Nephron (organoid): Measurements from ENCODE around the gene DEPDC5.

Experiments
- H3K27ac Mint-ChIP-seq, 3 experiments: 2 replicates each; pipeline ENCODE4 v1.8.0; 2020; ENCODE audit warnings: mixed read lengths in 3 of 3, mild to moderate bottlenecking in 2 of 3, moderate library complexity in 1 of 3
- H3K27me3 Mint-ChIP-seq: 2 replicates; pipeline ENCODE4 v1.8.0; 2021; ENCODE audit warnings: low read depth, mild to moderate bottlenecking, moderate library complexity, mixed read lengths
- H3K36me3 Mint-ChIP-seq: 2 replicates; pipeline ENCODE4 v1.8.0; 2020; ENCODE audit warnings: low read depth, mixed read lengths
- H3K4me1 Mint-ChIP-seq: 2 replicates; pipeline ENCODE4 v1.8.0; 2020; ENCODE audit warnings: mixed read lengths
- H3K4me3 Mint-ChIP-seq, 3 experiments: 2 replicates each; pipeline ENCODE4 v1.8.0; 2020; ENCODE audit warnings: mild to moderate bottlenecking in 3 of 3, mixed read lengths in 3 of 3, moderate library complexity in 2 of 3
- H3K9me3 Mint-ChIP-seq: 2 replicates; pipeline ENCODE4 v1.8.0; 2020; ENCODE audit warnings: mixed read lengths
- CTCF ChIP-seq, 3 experiments: fragments of 200-600 bp; sonication (generic); IDR thresholded peaks; one replicate each; pipeline ENCODE4 v1.5.0; 2021; ENCODE audit warnings: antibody characterized with exemption in 3 of 3; ENCODE audit not compliant: unreplicated experiment in 3 of 3

DEPDC5 gene

GRCh38 chr22:31742682-31743081 is 11.1 kb upstream of the DEPDC5 start:
- peaks cover 56% of the 10 kb centered on the region for H3K36me3 Mint-ChIP-seq
- no peaks in the 10 kb centered on the region for H3K27me3 Mint-ChIP-seq
- H3K4me1 Mint-ChIP-seq: peaks cover 4% of the 10 kb centered on the region
- no peak overlapping the region for H3K4me3 Mint-ChIP-seq
- H3K27ac Mint-ChIP-seq: no peak overlapping the region
- no peak for TF ChIP-seq CTCF (IDR thresholded peaks at IDR 0.05; ENCODE audit: unreplicated experiment in 3 of 3)
- H3K9me3 Mint-ChIP-seq: no peaks in the 10 kb centered on the region

GRCh38 chr22:31743871-31744270 is 9.9 kb upstream of the DEPDC5 start:
- Mint-ChIP-seq H3K9me3 (no peaks in the 10 kb centered on the region), H3K36me3 (peaks cover 49% of the 10 kb centered on the region), H3K4me3 (no peak overlapping the region), H3K27ac (no peak overlapping the region), H3K27me3 (no peaks in the 10 kb centered on the region), H3K4me1 (peaks cover 16% of the 10 kb centered on the region)
- no peak for TF ChIP-seq CTCF (IDR thresholded peaks at IDR 0.05; ENCODE audit: unreplicated experiment in 3 of 3)

- H3K36me3 Mint-ChIP-seq: peaks cover 27% of the 10 kb centered on the region
- no peak for TF ChIP-seq CTCF (IDR thresholded peaks at IDR 0.05; ENCODE audit: unreplicated experiment in 3 of 3)
- H3K9me3 Mint-ChIP-seq: no peaks in the 10 kb centered on the region
- peaks cover 32% of the 10 kb centered on the region for H3K4me1 Mint-ChIP-seq
- H3K4me3 Mint-ChIP-seq: peak overlapping the region; percentile 84 to 94 (median 93)
- H3K27ac Mint-ChIP-seq: peak overlapping the region; percentile 80 to 92 (median 87)
- no peaks in the 10 kb centered on the region for H3K27me3 Mint-ChIP-seq
Measured at GRCh38 chr22:31747441-31747840, 6.4 kb upstream of the DEPDC5 start.

GRCh38 chr22:31748490-31748889 is 5.3 kb upstream of the DEPDC5 start:
- H3K27me3 Mint-ChIP-seq: no peaks in the 10 kb centered on the region
- no peaks in the 10 kb centered on the region for H3K9me3 Mint-ChIP-seq
- H3K27ac Mint-ChIP-seq: peak overlapping the region; percentile 80 to 92 (median 87)
- H3K36me3 Mint-ChIP-seq: peaks cover 20% of the 10 kb centered on the region
- no peak for TF ChIP-seq CTCF (IDR thresholded peaks at IDR 0.05; ENCODE audit: unreplicated experiment in 3 of 3)
- H3K4me1 Mint-ChIP-seq: peaks cover 42% of the 10 kb centered on the region
- H3K4me3 Mint-ChIP-seq: peak overlapping the region; percentile 84 to 94 (median 93)

GRCh38 chr22:31749636-31750364 is 4.0 kb upstream of the DEPDC5 start, which contains the start of gene PRR14L:
TSS of gene PRR14L (minus strand) at chr22:31750132. CDS start at chr22:31738860, 11,272 bp downstream.
- Mint-ChIP-seq H3K27me3 (no peaks in the 10 kb centered on the region), H3K4me3 (peak within 1 kb of the TSS; percentile 84 to 94 (median 93)), H3K9me3 (no peaks in the 10 kb centered on the region), H3K36me3 (peaks cover 11% of the 10 kb centered on the region), H3K27ac (peak within 1 kb of the TSS; percentile 80 to 92 (median 87)), H3K4me1 (peaks cover 52% of the 10 kb centered on the region)
- TF ChIP-seq CTCF (IDR thresholded peaks at IDR 0.05; ENCODE audit: unreplicated experiment in 3 of 3): peak in 1 of 3 experiments; percentile 8
